Breast epithelium (tissue), 4 donors: ENCODE measurements around the gene SEPHS1. TPM values are rescaled to one million over a fixed set of nuclear protein-coding genes. Genes with fewer than 3 reads are reported as not detected.

Experiments
- DNase-seq, 2 donors: peaks; one replicate each; pipeline ENCODE4 v3.0.0-alpha.2; 2019; ENCODE audit warnings: low spot score in 2 of 2
- H3K27ac ChIP-seq, 2 donors: fragments of 200-600 bp; sonication (generic) in 1 of 2; one replicate each; pipeline ENCODE4 v1.5.1; 2016 to 2019; ENCODE audit warnings: mild to moderate bottlenecking in 1 of 2
- H3K27me3 ChIP-seq, 2 donors: fragments of 200-600 bp; sonication (generic) in 1 of 2; one replicate each; pipeline versions ENCODE4 v1.5.1 to v1.6.0; 2017 to 2019; ENCODE audit warnings: control low read depth in 1 of 2, mild to moderate bottlenecking in 1 of 2
- H3K36me3 ChIP-seq: fragments of 200-600 bp; one replicate; pipeline ENCODE4 v1.5.1; 2019
- H3K4me1 ChIP-seq, 2 donors: fragments of 200-600 bp; sonication (generic); one replicate each; pipeline ENCODE4 v1.5.1; 2016 to 2019; ENCODE audit warnings: control low read depth in 1 of 2
- H3K4me3 ChIP-seq, 3 donors: fragments of 200-600 bp; sonication (generic); 1 replicate in 2 of 3; 2 replicates in 1 of 3; pipeline ENCODE4 v1.5.1; 2016 to 2019; ENCODE audit warnings: mild to moderate bottlenecking in 3 of 3, moderate library complexity in 2 of 3
- H3K9me3 ChIP-seq, 2 donors: fragments of 200-600 bp; sonication (generic) in 1 of 2; one replicate each; pipeline ENCODE4 v1.5.1; 2016 to 2019; ENCODE audit warnings: control low read depth in 1 of 2
- POLR2A ChIP-seq: fragments of 450-650 bp; IDR thresholded peaks from one replicate; pipeline ENCODE4 v1.6.1; 2016; ENCODE audit warnings: antibody characterized with exemption, mild to moderate bottlenecking, moderate library complexity
- POLR2AphosphoS5 ChIP-seq, 3 donors: sonication (generic); formaldehyde crosslinking; IDR thresholded peaks; one replicate each; pipeline ENCODE4 v1.6.1; 2017; ENCODE audit warnings: antibody characterized with exemption in 3 of 3
- intact Hi-C: fragments of 100-400 bp; cut with DNase I; formaldehyde crosslinking; loops from one replicate; pipeline ENCODE4 v1.15.1; 2023; ENCODE audit warnings: low total_unique reads
- total RNA-seq, 3 donors: library from RNA; depleted of rRNA; stranded (reverse); fragments of >200 nt; gene quantifications; one replicate each; pipeline ENCODE4 v1.1.0, GENCODE V29; 2016
- TF ChIP-seq, protein P1 (sequence below), 3 donors: fragments of 450-650 bp; IDR thresholded peaks; one replicate each; pipeline ENCODE4 v1.5.1; 2016 to 2017; ENCODE audit warnings: antibody characterized with exemption in 3 of 3, mild to moderate bottlenecking in 3 of 3, moderate library complexity in 3 of 3

SEPHS1 gene
- total RNA-seq, 3 donors from 2014 or later = 33.9 to 53.3 (median 43.6) TPM

- H3K27me3 ChIP-seq = no peaks in the 10 kb centered on the region
- H3K9me3 ChIP-seq = no peaks in the 10 kb centered on the region
- no peak overlapping the region for H3K27ac ChIP-seq
- TF ChIP-seq POLR2AphosphoS5 (IDR thresholded peaks at IDR 0.05) (no peak), POLR2A (no peak)
- TF ChIP-seq, protein P1, sequence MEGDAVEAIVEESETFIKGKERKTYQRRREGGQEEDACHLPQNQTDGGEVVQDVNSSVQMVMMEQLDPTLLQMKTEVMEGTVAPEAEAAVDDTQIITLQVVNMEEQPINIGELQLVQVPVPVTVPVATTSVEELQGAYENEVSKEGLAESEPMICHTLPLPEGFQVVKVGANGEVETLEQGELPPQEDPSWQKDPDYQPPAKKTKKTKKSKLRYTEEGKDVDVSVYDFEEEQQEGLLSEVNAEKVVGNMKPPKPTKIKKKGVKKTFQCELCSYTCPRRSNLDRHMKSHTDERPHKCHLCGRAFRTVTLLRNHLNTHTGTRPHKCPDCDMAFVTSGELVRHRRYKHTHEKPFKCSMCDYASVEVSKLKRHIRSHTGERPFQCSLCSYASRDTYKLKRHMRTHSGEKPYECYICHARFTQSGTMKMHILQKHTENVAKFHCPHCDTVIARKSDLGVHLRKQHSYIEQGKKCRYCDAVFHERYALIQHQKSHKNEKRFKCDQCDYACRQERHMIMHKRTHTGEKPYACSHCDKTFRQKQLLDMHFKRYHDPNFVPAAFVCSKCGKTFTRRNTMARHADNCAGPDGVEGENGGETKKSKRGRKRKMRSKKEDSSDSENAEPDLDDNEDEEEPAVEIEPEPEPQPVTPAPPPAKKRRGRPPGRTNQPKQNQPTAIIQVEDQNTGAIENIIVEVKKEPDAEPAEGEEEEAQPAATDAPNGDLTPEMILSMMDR (IDR thresholded peaks at IDR 0.05) = no peak
- no peak overlapping the region for H3K4me3 ChIP-seq
- H3K36me3 ChIP-seq = no peaks in the 10 kb centered on the region
- H3K4me1 ChIP-seq = no peaks in the 10 kb centered on the region
- intact Hi-C loops = no loop called here
- DNase-seq = no peak
Measured at GRCh38 chr10:13311177-13311575, 36.9 kb downstream of the SEPHS1 start.

DNA sequence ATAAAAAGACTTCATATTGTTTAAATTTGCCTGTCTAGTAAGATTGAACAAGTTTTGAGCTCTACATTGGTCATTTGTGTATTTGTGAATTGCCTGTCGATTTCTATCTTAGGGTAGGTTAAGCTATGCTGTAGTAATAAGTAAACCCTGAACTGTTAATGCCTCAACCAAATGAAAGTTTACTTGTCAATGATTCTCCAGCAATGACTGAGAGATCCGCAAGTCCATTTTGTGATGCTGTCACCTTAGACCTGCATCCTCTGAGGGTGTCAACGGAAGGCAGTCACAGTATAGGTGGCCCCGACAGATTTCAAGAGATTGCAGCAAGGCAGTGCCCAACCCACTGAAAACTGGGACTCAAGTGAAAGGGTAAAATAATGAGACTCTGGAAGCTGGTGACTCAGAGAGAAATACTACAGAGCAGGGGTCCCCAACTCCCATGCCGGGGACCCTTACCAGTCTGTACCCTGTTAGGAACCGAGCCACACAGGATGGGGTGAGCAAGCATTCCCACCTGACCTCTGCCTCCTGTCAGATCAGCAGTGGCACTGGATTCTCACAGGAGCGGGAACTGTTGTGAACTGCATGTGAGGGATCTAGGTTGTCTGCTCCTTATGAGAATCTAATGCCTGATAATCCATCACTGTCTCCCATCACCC, 37.4 kb downstream of the SEPHS1 start:
- TF ChIP-seq, protein P1 (IDR thresholded peaks at IDR 0.05) = no peak
- TF ChIP-seq POLR2A (no peak), POLR2AphosphoS5 (IDR thresholded peaks at IDR 0.05) (no peak)
- Histone ChIP-seq H3K36me3 (no peaks in the 10 kb centered on the region), H3K4me3 (no peak overlapping the region), H3K4me1 (no peaks in the 10 kb centered on the region), H3K27me3 (no peaks in the 10 kb centered on the region), H3K27ac (no peak overlapping the region), H3K9me3 (no peaks in the 10 kb centered on the region)
- intact Hi-C loops = no loop called here
- DNase-seq = no peak

DNA sequence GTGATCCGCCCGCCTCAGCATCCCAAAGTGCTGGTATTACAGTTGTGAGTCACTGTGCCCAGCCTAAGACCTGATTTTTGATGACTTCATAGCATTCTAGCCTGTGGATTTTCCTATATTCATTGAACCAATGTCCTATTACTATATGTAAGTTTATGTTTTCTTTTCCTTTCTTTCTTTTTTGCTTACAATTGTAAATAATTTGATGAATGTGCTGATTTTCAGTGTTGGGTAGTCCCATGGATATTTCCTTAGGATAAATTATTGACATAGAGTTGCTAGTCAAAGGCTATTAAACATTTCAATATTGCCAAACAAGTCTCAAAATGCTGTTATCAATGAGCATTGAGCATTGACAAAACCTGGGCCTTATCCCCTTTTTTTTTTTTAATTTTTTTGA, 38.3 kb downstream of the SEPHS1 start:
- no peak overlapping the region for H3K27ac ChIP-seq
- TF ChIP-seq POLR2AphosphoS5 (IDR thresholded peaks at IDR 0.05) (no peak), POLR2A (no peak)
- TF ChIP-seq, protein P1 (IDR thresholded peaks at IDR 0.05) = no peak
- no peaks in the 10 kb centered on the region for H3K27me3 ChIP-seq
- H3K9me3 ChIP-seq = no peaks in the 10 kb centered on the region
- intact Hi-C loops = loop anchor here (10.0 kb wide), 1 partner anchor 145 kb away; the partner anchor contains the start of gene MCM10
- H3K4me1 ChIP-seq = no peaks in the 10 kb centered on the region
- no peaks in the 10 kb centered on the region for H3K36me3 ChIP-seq
- no peak for DNase-seq
- no peak overlapping the region for H3K4me3 ChIP-seq

DNA sequence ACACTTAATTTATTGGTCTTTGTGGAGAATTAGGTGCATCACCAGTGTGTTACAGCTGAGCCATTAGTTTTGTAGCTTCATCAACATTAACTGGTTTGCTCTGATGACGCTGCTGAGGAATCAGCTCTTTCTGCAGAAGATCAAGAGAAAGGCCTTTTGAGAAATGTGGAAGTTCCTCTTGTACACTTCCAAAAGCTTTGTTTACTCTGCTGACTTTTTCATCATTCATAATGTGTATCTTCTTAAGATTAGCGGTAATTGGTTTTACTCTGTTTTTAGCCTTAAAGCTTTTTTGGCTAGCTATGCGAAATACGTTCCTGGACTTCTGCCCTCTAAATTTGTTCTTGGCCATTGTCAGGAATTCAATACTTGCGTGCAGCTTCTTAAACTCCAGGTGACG, 40.0 kb downstream of the SEPHS1 start:
- intact Hi-C loops = loop anchor here (10.0 kb wide), 1 partner anchor 143 kb away; the partner anchor contains the start of gene MCM10

DNA sequence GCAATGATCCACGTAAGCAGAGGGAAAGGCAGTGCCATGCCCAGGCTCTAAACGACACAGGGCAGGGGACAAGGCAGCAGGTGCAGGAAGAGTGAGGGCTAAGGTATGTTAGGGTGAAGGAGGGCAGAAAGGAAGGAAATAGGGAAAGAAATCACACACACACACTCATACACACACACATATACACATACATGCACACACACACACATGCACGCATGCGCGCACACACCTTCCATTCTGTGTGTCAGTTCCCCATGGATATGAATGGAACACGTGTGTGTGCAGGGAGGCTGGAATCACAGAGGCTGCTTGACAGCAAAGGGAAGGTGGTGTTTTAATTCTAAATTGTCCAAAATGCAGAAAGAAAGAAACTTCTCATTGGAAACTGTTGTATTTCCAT, 42.0 kb downstream of the SEPHS1 start:
- TF ChIP-seq, protein P1 (IDR thresholded peaks at IDR 0.05) = no peak
- TF ChIP-seq POLR2AphosphoS5 (IDR thresholded peaks at IDR 0.05) (no peak), POLR2A (no peak)
- H3K9me3 ChIP-seq = no peaks in the 10 kb centered on the region
- no peaks in the 10 kb centered on the region for H3K36me3 ChIP-seq
- no peak for DNase-seq
- intact Hi-C loops = loop anchor here (10.0 kb wide), 1 partner anchor 141 kb away; the partner anchor contains the start of gene MCM10
- H3K4me1 ChIP-seq = no peaks in the 10 kb centered on the region
- H3K4me3 ChIP-seq = no peak overlapping the region
- H3K27ac ChIP-seq = no peak overlapping the region
- H3K27me3 ChIP-seq = no peaks in the 10 kb centered on the region

More for the DNA sequence above, 40.0 kb downstream of the SEPHS1 start:
- H3K27ac ChIP-seq = no peak overlapping the region
- no peak overlapping the region for H3K4me3 ChIP-seq
- no peaks in the 10 kb centered on the region for H3K36me3 ChIP-seq
- TF ChIP-seq, protein P1 (IDR thresholded peaks at IDR 0.05) = no peak
- TF ChIP-seq POLR2A = no peak
- H3K27me3 ChIP-seq = no peaks in the 10 kb centered on the region
- no peak for DNase-seq
- H3K4me1 ChIP-seq = no peaks in the 10 kb centered on the region
- no peaks in the 10 kb centered on the region for H3K9me3 ChIP-seq
